HL-60 (cell line): ENCODE measurements around the gene CHN1.

Experiments used
- DNase-seq, 2 experiments: peaks; one replicate each; pipeline ENCODE4 v3.0.0-alpha.2; 2010 to 2020; ENCODE audit warnings: low read depth in 1 of 2, low spot score in 1 of 2
- H3K27ac ChIP-seq: fragments of 250-450 bp; sonication (Bioruptor Pico); replicated peaks from 2 replicates; pipeline ENCODE4 v1.5.1; 2020; ENCODE audit warnings: mild to moderate bottlenecking, moderate library complexity
- H3K27me3 ChIP-seq: fragments of 250-450 bp; sonication (Bioruptor Pico); 2 replicates; pipeline ENCODE4 v1.5.1; 2021; ENCODE audit warnings: mild to moderate bottlenecking, moderate library complexity; ENCODE audit not compliant: insufficient read depth, poor library complexity, severe bottlenecking
- H3K4me3 ChIP-seq: replicated peaks from 2 replicates; pipeline ENCODE4 v1.5.1; 2011; ENCODE audit warnings: mild to moderate bottlenecking, control low read depth, low read length; ENCODE audit not compliant: insufficient read depth
- CTCF ChIP-seq: IDR thresholded peaks from one replicate; pipeline ENCODE4 v1.5.1; 2011; ENCODE audit warnings: low read length, control low read depth, inconsistent platforms; ENCODE audit not compliant: insufficient read depth
- GABPA ChIP-seq: IDR thresholded peaks from 2 replicates; pipeline ENCODE4 v1.6.1; 2012; ENCODE audit warnings: low read depth
- POLR2AphosphoS5 ChIP-seq: IDR thresholded peaks from 2 replicates; pipeline ENCODE4 v1.6.1; 2012; ENCODE audit warnings: low read depth
- REST ChIP-seq: IDR thresholded peaks from 2 replicates; pipeline ENCODE4 v1.6.1; 2012; ENCODE audit warnings: low read depth; ENCODE audit not compliant: insufficient replicate concordance
- SPI1 ChIP-seq: IDR thresholded peaks from 2 replicates; pipeline ENCODE4 v1.6.1; 2012; ENCODE audit warnings: low read depth, mild to moderate bottlenecking, borderline replicate concordance

CHN1 gene

GRCh38 chr2:174965992-174966744 is 39.0 kb downstream of the CHN1 start:
- no peak for DNase-seq
- H3K27me3 ChIP-seq, result peaks cover 33% of the 10 kb centered on the region
- H3K27ac ChIP-seq, result no peak overlapping the region
- TF ChIP-seq POLR2AphosphoS5 (no peak), GABPA (no peak), REST (no peak), SPI1 (no peak), CTCF (no peak)
- no peak overlapping the region for H3K4me3 ChIP-seq

GRCh38 chr2:174965551-174965950 is 39.6 kb downstream of the CHN1 start:
- Histone ChIP-seq H3K4me3 (no peak overlapping the region), H3K27ac (no peak overlapping the region), H3K27me3 (peaks cover 31% of the 10 kb centered on the region)
- DNase-seq, result no peak
- TF ChIP-seq POLR2AphosphoS5 (no peak), SPI1 (no peak), REST (no peak), GABPA (no peak), CTCF (no peak)

- no peak for TF ChIP-seq SPI1
- TF ChIP-seq POLR2AphosphoS5, result no peak
- no peak for TF ChIP-seq CTCF
- TF ChIP-seq REST, result no peak
- no peak for TF ChIP-seq GABPA
- DNase-seq, result no peak
- Histone ChIP-seq H3K4me3 (no peak overlapping the region), H3K27me3 (peaks cover 24% of the 10 kb centered on the region), H3K27ac (no peak overlapping the region)
Observed at GRCh38 chr2:174964404-174964803, 40.8 kb downstream of the CHN1 start.
